ENCODE results near the gene MLYCD. TPM values are rescaled to one million over a fixed set of nuclear protein-coding genes. Genes with fewer than 3 reads are reported as not detected.

The MLYCD gene
- total RNA-seq, 6 donors from 2014 or later, result 7.5 to 30.4 (median 11.3) TPM

DNA sequence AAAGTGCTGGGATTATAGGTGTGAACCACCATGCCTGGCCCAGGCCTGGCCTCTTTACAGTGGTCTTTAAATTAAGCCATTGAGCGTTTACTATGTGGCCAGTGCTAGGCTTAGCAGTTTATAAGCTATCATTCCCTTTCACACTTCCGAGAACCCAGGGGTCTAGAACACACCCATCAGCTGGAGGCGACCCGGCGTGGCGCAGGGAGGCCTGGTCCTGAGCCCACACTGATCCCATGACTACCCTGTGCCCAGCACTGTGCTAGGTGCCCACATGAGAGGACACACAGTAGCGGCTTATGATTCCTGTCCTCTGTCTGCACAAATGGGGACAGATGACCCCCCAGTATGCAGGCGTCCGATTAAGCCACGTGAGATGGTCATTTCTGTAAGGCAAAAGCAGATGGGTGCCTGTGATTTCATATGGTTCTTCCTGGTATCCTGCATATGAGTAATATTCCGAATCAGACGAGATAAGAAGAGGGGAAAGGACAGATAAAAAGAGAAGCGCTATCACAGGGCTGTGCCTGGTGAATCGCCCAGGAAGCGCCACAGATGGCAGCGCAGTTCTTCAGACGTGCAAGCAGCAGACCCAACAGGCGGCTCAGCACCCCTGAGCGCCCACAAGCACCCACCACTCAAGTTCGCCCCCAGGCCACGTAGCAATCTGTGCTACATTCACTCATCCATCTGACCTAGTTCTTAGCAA, 59.4 kb downstream of the MLYCD start:
- H3K9me3 ChIP-seq, result no peaks in the 10 kb centered on the region
- H3K27ac ChIP-seq, result no peak overlapping the region
- DNase-seq, result no peak
- peaks cover 17 to 34% (median 18%) of the 10 kb centered on the region in 4 donors for H3K4me1 ChIP-seq
- TF ChIP-seq POLR2A (IDR thresholded peaks at IDR 0.05) (no peak), EP300 (IDR thresholded peaks at IDR 0.05) (no peak), POLR2AphosphoS5 (IDR thresholded peaks at IDR 0.05) (no peak)
- TF ChIP-seq, protein P1, sequence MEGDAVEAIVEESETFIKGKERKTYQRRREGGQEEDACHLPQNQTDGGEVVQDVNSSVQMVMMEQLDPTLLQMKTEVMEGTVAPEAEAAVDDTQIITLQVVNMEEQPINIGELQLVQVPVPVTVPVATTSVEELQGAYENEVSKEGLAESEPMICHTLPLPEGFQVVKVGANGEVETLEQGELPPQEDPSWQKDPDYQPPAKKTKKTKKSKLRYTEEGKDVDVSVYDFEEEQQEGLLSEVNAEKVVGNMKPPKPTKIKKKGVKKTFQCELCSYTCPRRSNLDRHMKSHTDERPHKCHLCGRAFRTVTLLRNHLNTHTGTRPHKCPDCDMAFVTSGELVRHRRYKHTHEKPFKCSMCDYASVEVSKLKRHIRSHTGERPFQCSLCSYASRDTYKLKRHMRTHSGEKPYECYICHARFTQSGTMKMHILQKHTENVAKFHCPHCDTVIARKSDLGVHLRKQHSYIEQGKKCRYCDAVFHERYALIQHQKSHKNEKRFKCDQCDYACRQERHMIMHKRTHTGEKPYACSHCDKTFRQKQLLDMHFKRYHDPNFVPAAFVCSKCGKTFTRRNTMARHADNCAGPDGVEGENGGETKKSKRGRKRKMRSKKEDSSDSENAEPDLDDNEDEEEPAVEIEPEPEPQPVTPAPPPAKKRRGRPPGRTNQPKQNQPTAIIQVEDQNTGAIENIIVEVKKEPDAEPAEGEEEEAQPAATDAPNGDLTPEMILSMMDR (IDR thresholded peaks at IDR 0.05), result no peak
- no peaks in the 10 kb centered on the region for H3K27me3 ChIP-seq
- WGBS, 2 donors, result 85 to 91% methylated on average over 15 to 21 of the region's 21 CpGs
- ATAC-seq (ENCODE audit: low FRiP score in 2 of 2), result no peak
- peaks cover 3 to 55% (median 44%) of the 10 kb centered on the region in 4 donors for H3K36me3 ChIP-seq
- H3K4me3 ChIP-seq, result no peak overlapping the region

DNA sequence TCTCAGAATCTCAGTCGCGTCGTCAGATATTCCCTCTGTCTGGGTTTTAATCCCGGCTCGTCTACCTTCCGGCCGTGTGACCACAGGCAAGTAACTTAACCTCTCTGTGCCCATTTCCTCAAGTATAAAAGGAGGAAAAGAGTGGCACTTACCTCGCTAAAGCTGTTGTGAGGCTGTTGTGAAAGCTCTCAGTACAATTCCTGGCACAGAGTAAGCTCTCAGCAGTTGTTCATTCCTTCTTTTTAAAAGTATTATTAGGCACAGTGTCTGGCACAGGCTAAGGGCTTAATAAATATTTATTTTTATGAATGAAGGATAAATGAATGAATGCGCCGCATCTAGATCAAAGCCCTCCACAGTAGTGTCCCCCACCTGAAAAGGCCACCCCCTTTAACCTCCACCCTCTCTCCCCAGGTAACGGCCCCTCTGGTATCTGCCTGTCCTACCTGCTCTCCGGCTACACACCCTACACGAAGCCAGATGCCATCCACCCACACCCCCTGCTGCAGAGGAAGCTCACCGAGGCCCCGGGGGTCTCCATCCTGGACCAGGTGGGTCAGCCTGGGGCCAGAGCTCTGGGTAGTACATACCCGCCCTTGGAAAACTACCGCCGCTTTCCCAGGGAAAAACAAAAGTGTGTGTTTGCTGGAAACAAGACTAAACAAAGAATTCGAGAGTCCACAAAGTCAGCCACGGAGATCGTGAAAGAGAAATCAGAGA, 60.1 kb downstream of the MLYCD start:
- Histone ChIP-seq H3K9me3 (no peaks in the 10 kb centered on the region), H3K27me3 (no peaks in the 10 kb centered on the region), H3K36me3 (peaks cover 3 to 62% (median 44%) of the 10 kb centered on the region in 4 donors), H3K27ac (no peak overlapping the region), H3K4me1 (peaks cover 9 to 27% (median 13%) of the 10 kb centered on the region in 4 donors), H3K4me3 (no peak overlapping the region)
- no peak for TF ChIP-seq POLR2AphosphoS5 (IDR thresholded peaks at IDR 0.05)
- TF ChIP-seq, protein P1 (IDR thresholded peaks at IDR 0.05), result no peak
- TF ChIP-seq POLR2A (IDR thresholded peaks at IDR 0.05), result no peak
- no peak for TF ChIP-seq EP300 (IDR thresholded peaks at IDR 0.05)
- ATAC-seq (ENCODE audit: low FRiP score in 2 of 2) (no peak), DNase-seq (no peak)
- WGBS, 2 donors, result 69 to 83% methylated on average over 17 to 21 of the region's 21 CpGs

DNA sequence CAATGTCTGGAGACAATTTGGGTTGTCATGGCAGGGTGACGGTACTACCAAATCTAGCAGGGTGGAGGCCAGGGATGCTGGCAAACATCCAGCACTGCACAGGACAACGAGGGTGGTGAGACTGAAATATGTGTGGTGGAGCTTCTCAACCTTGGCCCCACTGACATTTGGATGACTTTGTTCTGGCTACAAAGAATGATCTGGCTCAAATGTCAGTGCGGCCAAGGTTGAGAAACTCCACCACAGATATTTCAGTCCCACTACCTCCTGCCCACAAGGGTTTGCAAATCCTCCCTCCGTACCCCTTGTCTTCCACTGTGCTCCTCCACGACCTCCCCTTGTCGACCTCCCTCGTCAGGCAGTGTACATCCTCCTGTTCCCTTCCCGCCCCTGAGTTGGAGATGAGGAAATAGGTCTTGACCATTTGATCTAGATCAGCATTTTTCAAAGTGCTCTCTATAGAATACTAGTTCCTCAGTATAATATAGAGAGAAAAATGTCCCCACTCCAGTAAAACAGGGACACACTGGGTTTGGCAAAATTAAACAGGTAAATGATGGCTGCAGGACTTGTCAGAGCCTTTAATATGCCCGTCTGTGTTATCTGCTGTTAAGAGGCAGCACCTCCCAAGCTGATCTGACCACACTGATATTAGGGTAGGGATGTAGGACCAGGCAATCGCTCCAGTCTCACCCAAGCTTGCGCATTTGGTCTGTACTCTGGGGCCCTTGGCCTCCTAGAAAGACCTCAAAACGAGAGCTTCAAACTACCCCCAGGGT, 60.9 kb downstream of the MLYCD start:
- H3K36me3 ChIP-seq, result peaks cover 3 to 70% (median 44%) of the 10 kb centered on the region in 4 donors
- H3K27ac ChIP-seq, result no peak overlapping the region
- H3K9me3 ChIP-seq, result no peaks in the 10 kb centered on the region
- TF ChIP-seq EP300 (IDR thresholded peaks at IDR 0.05), result no peak
- no peak for TF ChIP-seq POLR2AphosphoS5 (IDR thresholded peaks at IDR 0.05)
- TF ChIP-seq, protein P1 (IDR thresholded peaks at IDR 0.05), result no peak
- no peak for TF ChIP-seq POLR2A (IDR thresholded peaks at IDR 0.05)
- 71 to 82% methylated on average over 12 of the region's 12 CpGs for WGBS, 2 donors
- ATAC-seq (ENCODE audit: low FRiP score in 2 of 2) (no peak), DNase-seq (no peak)
- no peak overlapping the region for H3K4me3 ChIP-seq
- no peaks in the 10 kb centered on the region for H3K27me3 ChIP-seq
- H3K4me1 ChIP-seq, result peaks cover 1 to 18% (median 5%) of the 10 kb centered on the region in 4 donors

DNA sequence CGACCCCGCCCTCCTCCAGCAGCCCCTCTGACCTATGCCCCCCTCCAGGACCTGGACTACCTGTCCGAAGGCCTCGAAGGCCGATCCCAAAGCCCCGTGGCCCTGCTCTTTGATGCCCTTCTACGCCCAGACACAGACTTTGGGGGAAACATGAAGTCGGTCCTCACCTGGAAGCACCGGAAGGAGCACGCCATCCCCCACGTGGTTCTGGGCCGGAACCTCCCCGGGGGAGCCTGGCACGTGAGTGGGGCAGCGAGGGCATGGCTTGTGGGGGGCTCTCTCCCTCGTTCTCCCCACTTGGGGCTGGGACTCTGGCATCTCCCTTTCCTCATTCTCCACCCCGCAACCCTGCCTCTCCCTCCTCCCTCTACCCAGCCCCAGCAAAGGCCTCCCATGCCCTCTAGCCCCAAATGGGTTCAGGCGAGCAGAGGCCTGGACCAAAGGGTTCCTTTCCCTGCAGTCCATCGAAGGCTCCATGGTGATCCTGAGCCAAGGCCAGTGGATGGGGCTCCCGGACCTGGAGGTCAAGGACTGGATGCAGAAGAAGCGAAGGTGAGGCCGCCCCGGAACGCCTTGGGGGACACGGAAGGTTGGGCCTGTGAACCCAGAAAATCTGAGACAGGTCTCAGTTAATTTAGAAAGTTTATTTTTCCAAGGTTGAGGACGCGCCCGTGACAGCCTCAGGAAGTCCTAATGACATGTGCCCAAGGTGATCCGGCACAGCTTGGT, 61.8 kb downstream of the MLYCD start:
- 95 to 96% methylated on average over 27 to 29 of the region's 29 CpGs for WGBS, 2 donors
- Histone ChIP-seq H3K36me3 (peaks cover 3 to 79% (median 48%) of the 10 kb centered on the region in 4 donors), H3K4me1 (peaks cover 0 to 11% (median 1%) of the 10 kb centered on the region in 4 donors), H3K27ac (no peak overlapping the region), H3K4me3 (no peak overlapping the region), H3K9me3 (no peaks in the 10 kb centered on the region), H3K27me3 (no peaks in the 10 kb centered on the region)
- TF ChIP-seq EP300 (IDR thresholded peaks at IDR 0.05) (no peak), POLR2AphosphoS5 (IDR thresholded peaks at IDR 0.05) (no peak), POLR2A (IDR thresholded peaks at IDR 0.05) (no peak)
- TF ChIP-seq, protein P1 (IDR thresholded peaks at IDR 0.05), result no peak
- DNase-seq, result no peak
- no peak for ATAC-seq (ENCODE audit: low FRiP score in 2 of 2)

Measured in upper lobe of left lung (tissue), 6 donors.